GM06990 (cell line): ENCODE measurements around the gene MARVELD3.
"Not testable (repeated sequence)": the region's sequence is repeated elsewhere in the genome, so short reads cannot be mapped to it uniquely, and the experiment has no call there.

Experiments used
- DNase-seq: peaks from one replicate; pipeline ENCODE4 v3.0.0-alpha.2; 2011; ENCODE audit not compliant: insufficient read length; ENCODE audit errors: extremely low read depth
- H3K27me3 ChIP-seq: replicated peaks from 2 replicates; pipeline ENCODE4 v1.6.0; 2011; ENCODE audit warnings: low read length; ENCODE audit not compliant: control insufficient read depth, insufficient read depth
- H3K36me3 ChIP-seq: 2 replicates; pipeline ENCODE4 v1.5.1; 2011; ENCODE audit warnings: low read length; ENCODE audit not compliant: control insufficient read depth, insufficient read depth
- H3K4me3 ChIP-seq: replicated peaks from 2 replicates; pipeline ENCODE4 v1.5.1; 2011; ENCODE audit warnings: low read depth, mild to moderate bottlenecking, control low read depth, low read length
- CTCF ChIP-seq: IDR thresholded peaks from 2 replicates; pipeline ENCODE4 v1.5.1; 2011; ENCODE audit warnings: low read length, control low read depth, mild to moderate bottlenecking, inconsistent platforms; ENCODE audit not compliant: insufficient read depth, poor library complexity, severe bottlenecking

Gene MARVELD3

GRCh38 chr16:71600822-71601221 is 25.2 kb upstream of the MARVELD3 start:
- TF ChIP-seq CTCF = no peak
- no peak for DNase-seq
- no peak overlapping the region for H3K4me3 ChIP-seq
- no peaks in the 10 kb centered on the region for H3K27me3 ChIP-seq
- H3K36me3 ChIP-seq = no peaks in the 10 kb centered on the region

GRCh38 chr16:71609066-71609465 is 16.9 kb upstream of the MARVELD3 start:
- H3K4me3 ChIP-seq = no peak overlapping the region
- no peak for DNase-seq
- H3K27me3 ChIP-seq = no peaks in the 10 kb centered on the region
- no peaks in the 10 kb centered on the region for H3K36me3 ChIP-seq
- TF ChIP-seq CTCF = no peak

- TF ChIP-seq CTCF = no peak
- H3K4me3 ChIP-seq = no peak overlapping the region
- H3K36me3 ChIP-seq = no peaks in the 10 kb centered on the region
- no peak for DNase-seq
- no peaks in the 10 kb centered on the region for H3K27me3 ChIP-seq
Observed at GRCh38 chr16:71610447-71610846, 15.5 kb upstream of the MARVELD3 start.

GRCh38 chr16:71610936-71611871 is 14.8 kb upstream of the MARVELD3 start:
- peak; percentile 81 for DNase-seq
- Histone ChIP-seq H3K4me3 (no peak overlapping the region; the same call in 1 of the 2 replicates), H3K36me3 (no peaks in the 10 kb centered on the region), H3K27me3 (no peaks in the 10 kb centered on the region)
- TF ChIP-seq CTCF = peak; percentile 99

GRCh38 chr16:71614956-71615355 is 11.0 kb upstream of the MARVELD3 start:
- H3K4me3 ChIP-seq, H3K36me3 ChIP-seq, H3K27me3 ChIP-seq, DNase-seq: not testable (repeated sequence)

- H3K36me3 ChIP-seq = no peaks in the 10 kb centered on the region
- DNase-seq = no peak
- no peak for TF ChIP-seq CTCF
- no peaks in the 10 kb centered on the region for H3K27me3 ChIP-seq
- no peak overlapping the region for H3K4me3 ChIP-seq
Observed at GRCh38 chr16:71618429-71618828, 7.6 kb upstream of the MARVELD3 start.
